ENCODE measurements around the gene TTN. TPM values are rescaled to one million over a fixed set of nuclear protein-coding genes. Genes with fewer than 3 reads are reported as not detected.

TTN gene
- total RNA-seq, 2 experiments from 2014 or later, result 0.02 to 0.19 TPM

GRCh38 chr2:178787934-178788333 lies 19.3 kb downstream of the TTN start:
- Histone ChIP-seq H2AFZ (ENCODE audit: low read length) (no peak overlapping the region), H3K79me2 (ENCODE audit: insufficient read depth, low read depth, low read length) (no peaks in the 10 kb centered on the region), H3K9me2 (ENCODE audit: insufficient read depth, low read length) (no peaks in the 10 kb centered on the region), H3K27ac (ENCODE audit: low read depth, low read length, poor library complexity, severe bottlenecking) (no peak overlapping the region), H3K36me3 (ENCODE audit: insufficient read depth, low read length) (no peaks in the 10 kb centered on the region), H3K4me2 (ENCODE audit: low read length) (no peak overlapping the region), H3K9me3 (ENCODE audit: low read length) (no peaks in the 10 kb centered on the region), H3K4me1 (ENCODE audit: insufficient read depth, low read length, poor library complexity, severe bottlenecking) (no peaks in the 10 kb centered on the region), H4K20me1 (ENCODE audit: insufficient read depth, low read length) (no peaks in the 10 kb centered on the region), H3K4me3 (ENCODE audit: low read depth, low read length, poor library complexity, severe bottlenecking) (no peak overlapping the region)
- intact Hi-C loops (cut with micrococcal nuclease; ENCODE audit: unreplicated experiment), result no loop called here
- CTCF ChIA-PET (ENCODE audit: unreplicated experiment), result no interaction called here
- TF ChIP-seq, protein P1, sequence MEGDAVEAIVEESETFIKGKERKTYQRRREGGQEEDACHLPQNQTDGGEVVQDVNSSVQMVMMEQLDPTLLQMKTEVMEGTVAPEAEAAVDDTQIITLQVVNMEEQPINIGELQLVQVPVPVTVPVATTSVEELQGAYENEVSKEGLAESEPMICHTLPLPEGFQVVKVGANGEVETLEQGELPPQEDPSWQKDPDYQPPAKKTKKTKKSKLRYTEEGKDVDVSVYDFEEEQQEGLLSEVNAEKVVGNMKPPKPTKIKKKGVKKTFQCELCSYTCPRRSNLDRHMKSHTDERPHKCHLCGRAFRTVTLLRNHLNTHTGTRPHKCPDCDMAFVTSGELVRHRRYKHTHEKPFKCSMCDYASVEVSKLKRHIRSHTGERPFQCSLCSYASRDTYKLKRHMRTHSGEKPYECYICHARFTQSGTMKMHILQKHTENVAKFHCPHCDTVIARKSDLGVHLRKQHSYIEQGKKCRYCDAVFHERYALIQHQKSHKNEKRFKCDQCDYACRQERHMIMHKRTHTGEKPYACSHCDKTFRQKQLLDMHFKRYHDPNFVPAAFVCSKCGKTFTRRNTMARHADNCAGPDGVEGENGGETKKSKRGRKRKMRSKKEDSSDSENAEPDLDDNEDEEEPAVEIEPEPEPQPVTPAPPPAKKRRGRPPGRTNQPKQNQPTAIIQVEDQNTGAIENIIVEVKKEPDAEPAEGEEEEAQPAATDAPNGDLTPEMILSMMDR (conservative IDR thresholded peaks at IDR 0.05; ENCODE audit: low read length), result no peak
- TF ChIP-seq EZH2phosphoT487 (IDR thresholded peaks at IDR 0.05; ENCODE audit: borderline replicate concordance, low read depth, low read length), result no peak
- POLR2A ChIA-PET, result no interaction called here
- no TSS peak for BruUV-seq (replicated peaks)
- DNase-seq (ENCODE audit: low spot score), result no peak

- DNase-seq (ENCODE audit: low spot score), result no peak
- Histone ChIP-seq H3K27ac (ENCODE audit: low read depth, low read length, poor library complexity, severe bottlenecking) (no peak overlapping the region), H3K4me3 (ENCODE audit: low read depth, low read length, poor library complexity, severe bottlenecking) (no peak overlapping the region), H3K79me2 (ENCODE audit: insufficient read depth, low read depth, low read length) (no peaks in the 10 kb centered on the region), H2AFZ (ENCODE audit: low read length) (no peak overlapping the region), H3K36me3 (ENCODE audit: insufficient read depth, low read length) (no peaks in the 10 kb centered on the region), H3K4me2 (ENCODE audit: low read length) (no peak overlapping the region), H4K20me1 (ENCODE audit: insufficient read depth, low read length) (no peaks in the 10 kb centered on the region), H3K9me2 (ENCODE audit: insufficient read depth, low read length) (no peaks in the 10 kb centered on the region), H3K4me1 (ENCODE audit: insufficient read depth, low read length, poor library complexity, severe bottlenecking) (no peaks in the 10 kb centered on the region), H3K9me3 (ENCODE audit: low read length) (no peaks in the 10 kb centered on the region)
- TF ChIP-seq EZH2phosphoT487 (IDR thresholded peaks at IDR 0.05; ENCODE audit: borderline replicate concordance, low read depth, low read length), result no peak
- TF ChIP-seq, protein P1 (conservative IDR thresholded peaks at IDR 0.05; ENCODE audit: low read length), result no peak
- intact Hi-C loops (cut with micrococcal nuclease; ENCODE audit: unreplicated experiment), result no loop called here
- BruUV-seq (replicated peaks), result no TSS peak
- ChIA-PET POLR2A (interaction anchor here (0.5 kb wide), 1 partner anchor 305 kb away, joined by 7 read pairs; no protein-coding TSS in a partner anchor), CTCF (ENCODE audit: unreplicated experiment) (no interaction called here)
Measured at GRCh38 chr2:178787155-178787554, 20.1 kb downstream of the TTN start.

DNA sequence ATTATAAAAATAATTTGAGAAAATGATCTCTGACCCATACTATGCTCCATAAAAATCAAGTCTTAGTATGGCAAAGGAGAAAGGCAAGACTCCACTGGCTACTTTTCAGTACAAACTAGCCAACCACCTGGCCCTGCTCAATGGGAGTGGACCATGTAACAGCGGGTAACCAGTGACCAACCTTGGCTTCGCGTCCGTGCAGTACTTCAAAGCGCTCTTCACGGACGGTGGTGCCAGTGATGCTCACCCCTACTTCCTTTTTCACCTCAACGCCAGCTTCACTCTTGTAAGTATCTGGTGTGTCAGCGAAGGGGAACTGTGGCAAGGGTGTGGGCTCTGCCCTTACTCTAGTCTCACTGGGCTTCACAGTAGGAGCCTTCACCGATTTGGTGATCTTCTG lies 23.3 kb downstream of the TTN start:
- intact Hi-C loops (cut with micrococcal nuclease; ENCODE audit: unreplicated experiment), result no loop called here
- BruUV-seq (replicated peaks), result no TSS peak
- Histone ChIP-seq H3K27ac (ENCODE audit: low read depth, low read length, poor library complexity, severe bottlenecking) (no peak overlapping the region), H3K4me2 (ENCODE audit: low read length) (no peak overlapping the region), H3K9me3 (ENCODE audit: low read length) (no peaks in the 10 kb centered on the region), H3K79me2 (ENCODE audit: insufficient read depth, low read depth, low read length) (no peaks in the 10 kb centered on the region), H3K9me2 (ENCODE audit: insufficient read depth, low read length) (no peaks in the 10 kb centered on the region), H4K20me1 (ENCODE audit: insufficient read depth, low read length) (no peaks in the 10 kb centered on the region), H3K36me3 (ENCODE audit: insufficient read depth, low read length) (no peaks in the 10 kb centered on the region), H2AFZ (ENCODE audit: low read length) (no peak overlapping the region), H3K4me3 (ENCODE audit: low read depth, low read length, poor library complexity, severe bottlenecking) (no peak overlapping the region), H3K4me1 (ENCODE audit: insufficient read depth, low read length, poor library complexity, severe bottlenecking) (no peaks in the 10 kb centered on the region)
- POLR2A ChIA-PET, result interaction anchor here (0.7 to 1.0 kb wide), 3 partner anchors 12 to 34 kb away, joined by 3 read pairs; no protein-coding TSS in a partner anchor
- DNase-seq (ENCODE audit: low spot score), result no peak
- CTCF ChIA-PET (ENCODE audit: unreplicated experiment), result no interaction called here
- TF ChIP-seq, protein P1 (conservative IDR thresholded peaks at IDR 0.05; ENCODE audit: low read length), result no peak
- no peak for TF ChIP-seq EZH2phosphoT487 (IDR thresholded peaks at IDR 0.05; ENCODE audit: borderline replicate concordance, low read depth, low read length)
